HS-5 (cell line): ENCODE results near the gene ZDHHC8.

Experiments used
- DNase-seq: peaks from one replicate; pipeline ENCODE4 v3.0.0-alpha.2; 2012; ENCODE audit warnings: low read depth

ZDHHC8 gene

DNA sequence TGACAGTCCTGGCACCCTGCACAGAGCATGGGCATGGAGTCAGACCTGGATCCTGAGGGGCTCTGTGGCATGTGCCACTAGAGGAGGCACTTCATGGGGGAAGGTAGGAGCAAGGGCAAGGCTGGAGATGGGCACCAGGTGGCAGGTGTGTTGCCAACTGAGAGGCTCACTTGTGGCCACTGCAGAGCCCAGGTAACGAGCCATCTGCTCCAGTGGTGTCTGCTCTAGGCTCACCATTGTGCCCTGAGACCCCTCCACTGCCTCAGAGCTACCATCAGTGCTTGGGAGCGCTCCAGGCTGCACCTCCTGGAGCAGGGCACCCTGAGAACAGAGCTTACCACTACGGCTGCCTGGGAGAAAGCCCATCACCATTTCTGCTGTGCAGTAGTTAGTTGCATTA is 1.3 kb upstream of the ZDHHC8 start:
- no peak for DNase-seq

DNA sequence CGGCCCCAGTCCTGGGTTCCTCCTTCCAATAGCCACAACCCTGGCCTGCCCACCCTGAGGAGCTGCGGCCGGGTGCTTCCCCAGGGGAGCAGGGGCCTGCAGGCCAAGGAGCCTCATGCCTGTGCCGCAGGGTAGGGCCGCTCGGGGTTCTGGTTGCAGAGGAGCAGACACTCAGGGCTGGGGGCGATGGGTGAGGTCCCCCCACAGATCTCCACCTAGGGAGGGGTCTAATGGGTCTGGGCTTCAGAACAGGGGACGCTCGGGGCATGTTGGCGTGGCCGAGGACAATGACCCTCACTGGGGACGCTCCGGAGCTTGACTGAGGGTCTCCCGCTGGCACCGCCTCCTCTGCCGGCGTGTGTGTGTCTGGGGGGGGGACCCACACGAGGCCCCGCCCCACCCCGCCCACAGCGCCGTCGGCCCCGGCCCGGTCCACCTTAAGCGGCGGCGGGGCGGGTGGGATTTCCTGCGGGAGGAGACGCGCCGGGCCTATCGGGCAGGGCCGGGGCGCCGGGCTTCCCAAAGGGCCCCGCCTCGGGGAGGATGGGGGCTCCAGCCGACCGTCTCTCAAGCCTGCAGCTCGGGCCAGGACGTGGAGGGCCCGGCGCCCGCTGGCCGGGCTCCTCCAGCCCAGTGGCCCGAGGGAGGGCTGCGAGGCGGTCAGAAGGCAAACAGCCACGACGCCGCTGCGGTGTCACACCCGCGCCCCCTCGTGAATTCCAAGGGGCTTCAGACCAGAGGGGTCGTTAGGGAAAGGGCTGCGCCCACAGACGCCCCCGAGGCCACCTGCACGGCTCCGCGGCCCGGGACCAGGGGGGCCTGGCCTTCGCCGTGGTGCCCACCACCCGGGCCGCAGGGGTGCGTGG is 640 bp upstream of the ZDHHC8 start:
- no peak for DNase-seq

- no peak for DNase-seq
Observed at GRCh38 chr22:20131859-20132685, 468 bp downstream of the ZDHHC8 start.

DNA sequence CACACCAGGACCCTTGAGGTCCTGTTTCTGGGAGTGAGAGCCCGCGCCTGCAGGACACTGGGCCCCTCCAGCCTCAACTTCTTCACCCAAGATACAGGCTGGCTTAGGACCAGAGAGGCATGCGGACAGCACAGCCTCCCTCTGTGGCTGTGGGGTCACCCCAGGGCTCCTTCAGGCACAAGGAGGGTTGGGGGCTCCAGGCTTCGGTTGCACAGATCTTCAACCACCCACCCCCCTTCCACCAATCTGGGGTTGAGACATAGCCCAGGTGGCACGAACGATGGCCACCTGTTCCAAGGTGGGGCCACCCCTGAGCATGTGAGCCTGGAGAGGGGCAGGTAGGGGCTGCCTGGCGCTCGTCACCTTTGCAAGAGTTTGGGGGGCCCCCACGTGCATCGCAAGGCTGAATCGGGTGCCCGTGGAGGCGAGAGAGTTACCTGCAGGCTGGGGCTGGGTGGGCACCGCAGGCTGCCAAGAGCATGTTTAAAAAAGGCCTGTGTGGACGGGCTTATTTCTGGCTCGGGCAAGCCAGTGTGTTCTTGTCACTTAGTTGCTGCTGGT is 1.2 kb downstream of the ZDHHC8 start:
- DNase-seq: no peak

DNA sequence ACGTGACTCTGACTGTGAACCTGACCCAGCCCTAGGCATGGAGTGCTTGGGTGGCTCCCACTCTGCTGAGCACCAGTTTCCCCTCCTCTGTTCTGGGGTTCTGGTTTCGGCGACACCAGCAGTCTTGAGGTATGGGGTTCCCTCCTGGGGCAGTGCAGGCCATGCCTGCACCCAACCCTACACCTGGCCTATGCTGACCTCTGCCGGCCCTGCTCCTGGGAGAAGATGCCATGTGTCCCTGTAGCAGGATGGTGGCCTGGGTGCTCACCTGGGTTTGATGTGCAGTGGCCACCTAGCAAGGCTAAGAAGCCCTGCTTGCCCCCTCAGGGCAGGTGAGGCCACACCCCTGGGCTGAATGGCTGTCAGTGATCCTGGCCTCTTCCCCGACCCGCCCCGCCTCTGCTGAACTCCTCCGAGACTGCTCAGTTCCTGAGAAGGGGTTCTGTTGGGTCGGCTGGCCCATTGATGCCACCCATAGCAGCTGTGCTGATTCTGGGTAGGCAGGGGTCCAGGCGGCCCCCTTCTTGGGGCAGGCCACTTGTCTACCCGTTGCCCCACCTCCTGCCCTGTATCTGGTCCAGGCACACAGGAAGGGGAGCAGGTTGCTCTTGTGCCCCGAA is 2.4 kb downstream of the ZDHHC8 start:
- no peak for DNase-seq

GRCh38 chr22:20135265-20135664 is 3.7 kb downstream of the ZDHHC8 start:
- no peak for DNase-seq

DNA sequence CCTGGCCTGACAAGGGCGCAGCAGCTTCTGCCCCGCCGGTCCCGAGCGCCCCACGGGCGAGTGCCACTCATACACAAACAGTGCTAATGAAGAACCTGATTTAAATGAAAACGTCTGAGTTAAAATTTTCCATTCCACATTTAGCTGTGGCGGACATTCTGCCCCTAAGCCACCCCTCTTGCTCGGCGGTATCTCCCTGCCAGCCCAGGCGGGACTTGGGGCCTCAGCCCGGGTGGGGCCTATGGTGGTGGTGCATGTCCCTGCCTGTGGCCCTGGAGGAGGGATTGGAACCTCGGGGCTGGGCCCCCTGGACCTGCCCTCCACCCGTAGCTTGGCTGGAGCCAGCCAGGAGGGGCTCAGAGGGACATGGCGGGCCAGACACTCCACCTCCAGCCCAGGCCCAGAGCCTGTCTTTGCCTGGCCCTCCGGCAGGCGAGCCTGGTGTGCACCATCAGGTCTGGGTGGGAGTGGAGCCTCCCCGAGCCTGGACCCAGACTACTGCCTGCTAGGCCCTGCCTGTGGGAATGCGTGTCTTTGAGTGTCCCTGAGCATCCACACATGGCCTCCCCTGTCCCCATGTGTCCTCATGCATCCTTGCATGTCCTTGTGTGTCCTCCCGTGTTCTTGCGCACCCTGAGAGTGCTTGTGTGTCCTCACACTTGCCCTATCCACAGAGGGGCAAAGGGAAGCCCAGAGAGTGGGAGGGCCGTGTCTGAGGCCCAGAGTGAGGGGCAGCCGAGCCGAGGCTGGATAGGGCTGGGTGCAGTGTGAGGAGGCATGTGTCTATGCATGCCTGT is 4.4 kb downstream of the ZDHHC8 start:
- DNase-seq: no peak

- DNase-seq: no peak
Observed at GRCh38 chr22:20136603-20136873, 4.9 kb downstream of the ZDHHC8 start.

GRCh38 chr22:20137113-20137512 is 5.5 kb downstream of the ZDHHC8 start:
- no peak for DNase-seq

DNA sequence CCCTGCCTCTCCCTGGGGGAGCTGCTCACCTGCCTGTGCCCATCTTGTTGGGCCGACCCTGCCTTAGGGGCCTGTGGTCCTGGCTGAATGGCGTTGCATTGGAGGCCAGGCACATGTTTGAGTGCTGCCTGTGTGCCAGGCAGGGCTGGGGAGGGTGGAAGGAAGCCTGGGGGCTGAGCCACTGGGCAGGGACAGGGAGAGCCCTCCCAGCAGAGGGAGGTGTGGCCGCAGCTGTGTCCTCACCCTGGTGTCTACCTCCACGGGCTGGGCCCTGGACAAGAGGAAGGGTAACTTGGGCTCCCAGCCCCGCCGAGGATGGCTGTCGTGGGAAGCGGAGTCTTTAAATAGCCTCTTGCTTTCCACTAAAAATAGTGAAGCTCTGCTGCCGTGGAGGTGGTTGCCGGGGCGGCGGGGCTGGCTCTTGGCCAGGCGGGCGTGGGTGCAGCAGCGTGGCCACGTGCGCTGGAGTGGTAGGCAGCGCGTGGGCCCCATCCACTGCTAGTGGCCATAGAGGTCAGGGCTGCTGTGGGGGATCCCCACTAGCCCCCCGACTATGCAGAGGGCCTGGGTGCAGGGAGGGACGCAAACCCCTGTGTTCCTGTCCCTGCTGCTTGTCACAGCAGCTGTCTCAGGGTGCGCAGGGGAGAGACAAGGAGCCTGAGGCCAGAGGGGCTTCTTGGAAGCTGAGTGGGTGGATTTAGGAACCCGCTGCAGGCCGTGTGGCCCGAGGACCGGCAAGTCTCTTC is 6.2 kb downstream of the ZDHHC8 start:
- no peak for DNase-seq

GRCh38 chr22:20138417-20138738 is 6.8 kb downstream of the ZDHHC8 start:
- no peak for DNase-seq

DNA sequence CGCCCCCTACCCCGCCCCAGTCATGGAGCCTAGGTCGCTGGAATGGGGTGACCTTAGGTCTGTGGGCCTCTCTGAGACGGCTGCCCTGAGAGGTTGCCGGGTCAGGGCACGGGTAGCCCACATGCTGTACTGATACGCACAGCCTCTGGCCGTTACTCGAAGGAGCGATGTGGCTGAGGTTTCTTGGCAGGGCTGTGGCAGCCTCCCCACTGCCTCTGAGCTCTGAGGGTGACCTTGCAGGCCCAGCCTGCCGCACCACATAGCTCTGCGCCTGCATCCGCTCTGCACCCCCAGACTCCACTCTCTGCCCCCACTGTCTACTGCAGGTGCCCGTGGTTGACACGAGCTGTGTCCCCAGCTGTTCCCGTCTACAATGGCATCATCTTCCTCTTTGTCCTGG is 7.3 kb downstream of the ZDHHC8 start:
- no peak for DNase-seq

DNA sequence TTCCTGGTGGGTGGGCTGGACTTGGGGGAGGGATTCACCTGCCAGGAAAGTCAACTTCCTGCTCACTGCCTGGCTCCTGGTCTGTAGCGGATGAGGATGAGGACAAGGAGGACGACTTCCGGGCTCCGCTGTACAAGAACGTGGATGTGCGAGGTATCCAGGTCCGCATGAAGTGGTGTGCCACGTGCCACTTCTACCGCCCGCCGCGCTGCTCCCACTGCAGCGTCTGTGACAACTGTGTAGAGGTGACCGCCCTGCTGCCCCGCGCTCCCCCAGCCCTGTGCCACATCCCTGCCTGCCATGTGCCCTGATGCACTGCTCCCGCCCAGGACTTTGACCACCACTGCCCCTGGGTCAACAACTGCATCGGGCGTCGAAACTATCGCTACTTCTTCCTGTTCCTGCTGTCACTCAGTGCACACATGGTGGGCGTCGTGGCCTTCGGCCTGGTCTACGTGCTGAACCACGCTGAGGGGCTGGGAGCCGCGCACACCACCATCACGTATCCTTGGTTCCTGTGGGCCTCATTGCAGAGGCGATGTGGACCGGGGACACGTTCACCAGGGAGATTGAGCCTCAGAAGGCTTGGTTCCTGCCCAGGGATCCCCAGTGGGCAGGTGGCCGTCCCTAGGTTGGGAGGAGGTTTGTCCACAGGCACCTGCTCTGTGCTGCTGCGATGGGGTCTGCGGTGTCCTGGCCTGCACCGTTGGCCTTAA is 7.9 kb downstream of the ZDHHC8 start:
- no peak for DNase-seq

DNA sequence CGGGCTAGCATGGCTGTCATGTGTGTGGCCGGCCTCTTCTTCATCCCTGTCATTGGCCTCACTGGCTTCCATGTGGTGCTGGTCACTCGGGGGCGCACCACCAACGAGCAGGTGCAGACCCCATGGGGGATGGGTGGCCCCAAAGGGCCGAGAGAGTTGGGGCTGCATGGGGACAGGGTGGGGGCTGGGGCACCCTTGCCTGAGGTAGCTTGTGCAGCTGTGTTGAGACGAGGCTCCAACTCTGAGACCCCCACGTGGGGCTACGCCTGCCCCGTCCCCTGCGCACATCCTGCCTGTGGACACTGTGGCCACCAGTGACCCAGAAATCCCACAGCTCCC is 8.5 kb downstream of the ZDHHC8 start:
- DNase-seq: no peak

DNA sequence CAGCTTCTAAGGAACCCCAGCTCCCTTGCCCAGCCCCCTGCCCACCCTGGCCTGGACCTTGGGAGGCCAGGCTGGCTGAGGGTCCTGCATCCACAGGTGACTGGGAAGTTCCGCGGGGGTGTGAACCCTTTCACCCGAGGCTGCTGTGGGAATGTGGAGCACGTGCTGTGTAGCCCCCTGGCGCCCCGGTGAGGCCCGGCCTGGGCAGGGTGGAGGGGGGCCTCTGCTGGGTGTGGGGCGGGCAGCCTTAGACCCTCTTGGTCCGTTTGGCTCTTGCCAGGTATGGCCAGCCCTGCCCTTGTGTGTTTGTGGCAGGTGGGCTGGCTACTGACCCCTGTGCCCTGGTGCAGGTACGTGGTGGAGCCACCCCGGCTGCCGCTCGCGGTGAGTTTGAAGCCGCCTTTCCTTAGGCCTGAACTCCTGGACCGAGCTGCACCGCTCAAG is 8.9 kb downstream of the ZDHHC8 start:
- no peak for DNase-seq

DNA sequence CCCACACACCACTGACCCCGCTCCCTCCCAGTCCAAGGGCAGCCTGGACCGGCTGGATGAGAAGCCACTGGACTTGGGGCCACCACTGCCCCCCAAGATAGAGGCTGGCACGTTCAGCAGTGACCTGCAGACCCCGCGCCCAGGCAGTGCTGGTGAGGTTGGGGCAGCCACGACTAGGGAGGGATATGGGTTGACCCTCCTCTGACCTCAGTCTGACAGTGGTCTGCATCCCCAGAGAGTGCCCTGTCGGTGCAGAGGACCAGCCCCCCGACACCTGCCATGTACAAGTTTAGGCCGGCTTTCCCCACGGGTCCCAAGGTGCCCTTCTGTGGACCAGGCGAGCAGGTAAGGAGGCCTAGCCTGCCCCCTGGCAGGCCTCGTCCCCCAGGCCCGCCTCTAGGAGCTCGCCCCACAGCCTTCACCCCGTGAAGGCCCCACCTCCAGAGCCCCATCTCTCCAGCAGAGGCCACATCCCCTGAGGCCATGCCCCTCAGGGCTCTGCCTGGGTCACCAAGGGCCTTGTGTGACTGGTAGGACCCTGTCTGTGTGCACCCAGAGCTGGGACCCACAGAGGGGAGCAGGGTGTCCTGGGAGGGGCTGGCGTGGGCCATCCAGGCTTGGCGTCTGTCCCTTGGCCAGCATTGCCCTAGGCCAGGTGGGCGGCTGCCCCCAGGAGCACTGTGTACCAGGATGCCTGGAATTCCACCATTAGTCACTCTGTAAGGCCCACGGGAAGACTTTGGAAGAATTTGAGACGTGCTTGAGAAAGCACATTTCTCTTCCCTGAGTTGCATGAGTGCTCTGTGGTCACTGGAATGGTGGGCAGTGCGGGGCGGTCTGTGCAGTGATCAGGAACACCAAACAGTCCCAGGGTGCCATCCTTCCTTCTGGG is 9.8 kb downstream of the ZDHHC8 start:
- peak; percentile 55 for DNase-seq

DNA sequence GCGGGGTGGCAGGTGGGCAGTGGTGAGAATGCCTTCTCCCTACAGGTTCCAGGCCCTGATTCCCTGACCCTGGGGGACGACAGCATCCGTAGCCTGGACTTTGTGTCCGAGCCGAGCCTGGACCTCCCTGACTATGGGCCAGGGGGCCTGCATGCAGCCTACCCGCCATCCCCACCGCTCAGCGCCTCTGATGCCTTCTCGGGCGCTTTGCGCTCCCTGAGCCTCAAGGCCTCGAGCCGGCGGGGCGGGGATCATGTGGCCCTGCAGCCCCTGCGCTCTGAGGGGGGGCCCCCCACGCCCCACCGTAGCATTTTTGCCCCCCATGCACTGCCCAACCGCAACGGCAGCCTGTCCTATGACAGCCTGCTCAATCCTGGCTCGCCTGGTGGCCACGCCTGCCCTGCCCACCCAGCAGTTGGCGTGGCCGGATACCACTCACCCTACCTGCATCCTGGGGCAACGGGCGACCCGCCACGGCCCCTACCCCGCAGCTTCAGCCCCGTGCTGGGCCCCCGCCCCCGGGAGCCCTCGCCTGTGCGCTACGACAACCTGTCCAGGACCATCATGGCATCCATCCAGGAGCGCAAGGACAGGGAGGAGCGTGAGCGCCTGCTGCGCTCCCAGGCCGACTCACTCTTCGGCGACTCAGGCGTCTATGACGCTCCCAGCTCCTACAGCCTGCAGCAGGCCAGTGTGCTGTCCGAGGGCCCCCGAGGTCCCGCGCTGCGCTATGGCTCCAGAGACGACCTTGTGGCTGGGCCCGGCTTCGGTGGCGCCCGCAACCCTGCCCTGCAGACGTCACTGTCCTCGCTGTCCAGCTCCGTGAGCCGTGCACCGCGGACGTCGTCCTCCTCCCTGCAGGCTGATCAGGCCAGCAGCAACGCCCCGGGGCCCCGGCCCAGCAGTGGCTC is 11.4 kb downstream of the ZDHHC8 start:
- no peak for DNase-seq

DNA sequence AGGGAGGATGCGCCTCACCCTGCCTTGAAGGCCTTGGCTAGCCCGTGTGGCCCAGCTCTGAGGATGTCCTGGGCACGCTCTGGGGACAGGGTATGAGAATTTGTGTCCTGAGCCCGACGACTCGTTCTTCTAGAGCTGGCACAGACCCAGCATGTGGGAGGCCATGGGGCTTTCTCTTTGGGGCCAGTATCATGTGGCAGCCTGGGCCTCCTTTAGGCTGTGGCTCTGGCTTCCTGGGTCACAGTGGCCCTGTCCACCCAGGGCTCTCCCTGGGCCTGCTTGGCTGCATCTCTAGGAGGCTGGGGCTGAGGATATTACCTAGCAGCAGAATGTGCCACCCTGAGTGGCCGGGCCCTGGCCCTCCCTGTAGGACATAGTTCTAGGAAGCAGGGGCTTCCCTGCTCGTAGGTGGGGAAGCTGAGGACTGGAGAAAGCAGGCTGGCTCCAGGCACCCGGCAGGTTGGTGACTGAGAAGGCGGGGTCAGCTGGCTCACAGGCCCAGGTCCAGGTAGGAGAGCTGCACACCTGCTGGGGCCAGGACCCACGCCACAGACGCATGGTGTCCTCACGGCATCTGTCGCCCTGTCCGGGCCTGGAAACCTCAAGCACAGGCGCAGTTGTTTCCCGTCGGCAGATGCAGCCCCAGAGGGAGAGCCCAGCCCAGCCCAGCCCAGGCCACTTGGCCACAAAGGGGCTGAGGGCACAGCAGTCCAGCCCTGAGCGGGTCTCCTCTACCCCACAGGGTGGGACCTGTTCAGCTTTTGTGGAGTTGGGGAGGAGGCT is 12.5 kb downstream of the ZDHHC8 start:
- no peak for DNase-seq
